Measurements from ENCODE around the gene HERC4. TPM values are rescaled to one million over a fixed set of nuclear protein-coding genes. Genes with fewer than 3 reads are reported as not detected.

HERC4 gene
- total and polyA plus RNA-seq, 9 of the 15 experiments (the other 6 are each of a cell fraction or from before 2014, with no cell fraction given): 12.5 to 33.5 (median 22.8) TPM

DNA sequence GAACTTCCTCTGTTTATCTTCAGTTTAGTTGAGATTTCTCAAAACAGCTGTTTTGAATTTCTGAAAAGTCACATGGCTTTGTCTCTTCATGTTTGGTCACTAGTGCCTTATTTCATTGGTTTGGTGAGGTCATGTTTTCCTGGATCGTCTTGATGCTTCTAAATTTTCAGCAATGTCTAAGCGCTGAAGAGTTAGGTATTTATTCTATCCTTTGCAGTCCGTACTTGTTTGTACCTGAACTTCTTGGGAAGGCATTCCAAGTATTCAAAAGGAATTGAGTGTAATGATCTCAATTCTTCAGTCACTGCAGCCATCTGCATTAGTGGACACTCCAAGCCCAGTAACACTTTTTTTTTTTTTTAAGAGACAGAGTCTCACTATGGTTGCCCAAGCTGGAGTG lies 67.7 kb downstream of the HERC4 start:
- Histone ChIP-seq H3K79me2 (ENCODE audit: control insufficient read depth, insufficient read depth, low read length) (no peaks in the 10 kb centered on the region), H2AFZ (ENCODE audit: low read depth, low read length) (no peak overlapping the region), H4K20me1 (replicated peaks; ENCODE audit: control insufficient read depth, insufficient read depth, low read length) (no peaks in the 10 kb centered on the region), H3K9me3 (replicated peaks; ENCODE audit: control insufficient read depth, insufficient read depth, low read depth, low read length) (no peaks in the 10 kb centered on the region), H3K36me3 (ENCODE audit: control insufficient read depth, insufficient read depth, low read length) (peaks cover 9% of the 10 kb centered on the region; the same call in 1 of the 3 replicates), H3K4me3 (no peak overlapping the region), H3K9ac (ENCODE audit: insufficient read depth in 1 of 2, low read depth in 2 of 2, low read length in 2 of 2) (no peak overlapping the region), H3K4me1 (replicated peaks in 1 of 2; ENCODE audit: control insufficient read depth in 2 of 2, insufficient read depth in 2 of 2, low read length in 2 of 2) (no peaks in the 10 kb centered on the region), H3K4me2 (ENCODE audit: insufficient read depth, low read length) (no peak overlapping the region), H3K9me1 (ENCODE audit: control insufficient read depth, insufficient read depth, low read length) (no peaks in the 10 kb centered on the region), H3K27me3 (ENCODE audit: control insufficient read depth in 2 of 2, insufficient read depth in 2 of 2, low read length in 2 of 2) (no peaks in the 10 kb centered on the region), H3K27ac (ENCODE audit: extremely low read depth, low read depth, low read length) (no peak overlapping the region)
- TF ChIP-seq, protein P1, sequence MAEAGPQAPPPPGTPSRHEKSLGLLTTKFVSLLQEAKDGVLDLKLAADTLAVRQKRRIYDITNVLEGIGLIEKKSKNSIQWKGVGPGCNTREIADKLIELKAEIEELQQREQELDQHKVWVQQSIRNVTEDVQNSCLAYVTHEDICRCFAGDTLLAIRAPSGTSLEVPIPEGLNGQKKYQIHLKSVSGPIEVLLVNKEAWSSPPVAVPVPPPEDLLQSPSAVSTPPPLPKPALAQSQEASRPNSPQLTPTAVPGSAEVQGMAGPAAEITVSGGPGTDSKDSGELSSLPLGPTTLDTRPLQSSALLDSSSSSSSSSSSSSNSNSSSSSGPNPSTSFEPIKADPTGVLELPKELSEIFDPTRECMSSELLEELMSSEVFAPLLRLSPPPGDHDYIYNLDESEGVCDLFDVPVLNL (CRISPR knock-in tag; IDR thresholded peaks at IDR 0.05; ENCODE audit: low read depth): no peak
- TF ChIP-seq SREBF1 (IDR thresholded peaks at IDR 0.05; ENCODE audit: borderline replicate concordance, low read depth, low read length) (no peak), TAF15 (IDR thresholded peaks at IDR 0.05; ENCODE audit: low read depth, low read length) (no peak), NFE2L1 (tag; IDR thresholded peaks at IDR 0.05; ENCODE audit: borderline replicate concordance, low read depth) (no peak), ZNF253 (CRISPR knock-in tag; conservative IDR thresholded peaks at IDR 0.05) (no peak), SP1 (CRISPR knock-in tag; IDR thresholded peaks at IDR 0.05) (no peak), ZNF778 (CRISPR knock-in tag; IDR thresholded peaks at IDR 0.05) (no peak), EHMT2 (IDR thresholded peaks at IDR 0.05) (no peak), SPI1 (IDR thresholded peaks at IDR 0.05; ENCODE audit: borderline replicate concordance, low read depth, low read length) (no peak)
- TF ChIP-seq, protein P2, sequence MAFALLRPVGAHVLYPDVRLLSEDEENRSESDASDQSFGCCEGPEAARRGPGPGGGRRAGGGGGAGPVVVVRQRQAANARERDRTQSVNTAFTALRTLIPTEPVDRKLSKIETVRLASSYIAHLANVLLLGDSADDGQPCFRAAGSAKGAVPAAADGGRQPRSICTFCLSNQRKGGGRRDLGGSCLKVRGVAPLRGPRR (CRISPR knock-in tag; IDR thresholded peaks at IDR 0.05): no peak
- TF ChIP-seq, protein P3, sequence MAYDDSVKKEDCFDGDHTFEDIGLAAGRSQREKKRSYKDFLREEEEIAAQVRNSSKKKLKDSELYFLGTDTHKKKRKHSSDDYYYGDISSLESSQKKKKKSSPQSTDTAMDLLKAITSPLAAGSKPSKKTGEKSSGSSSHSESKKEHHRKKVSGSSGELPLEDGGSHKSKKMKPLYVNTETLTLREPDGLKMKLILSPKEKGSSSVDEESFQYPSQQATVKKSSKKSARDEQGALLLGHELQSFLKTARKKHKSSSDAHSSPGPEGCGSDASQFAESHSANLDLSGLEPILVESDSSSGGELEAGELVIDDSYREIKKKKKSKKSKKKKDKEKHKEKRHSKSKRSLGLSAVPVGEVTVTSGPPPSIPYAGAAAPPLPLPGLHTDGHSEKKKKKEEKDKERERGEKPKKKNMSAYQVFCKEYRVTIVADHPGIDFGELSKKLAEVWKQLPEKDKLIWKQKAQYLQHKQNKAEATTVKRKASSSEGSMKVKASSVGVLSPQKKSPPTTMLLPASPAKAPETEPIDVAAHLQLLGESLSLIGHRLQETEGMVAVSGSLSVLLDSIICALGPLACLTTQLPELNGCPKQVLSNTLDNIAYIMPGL (CRISPR knock-in tag; IDR thresholded peaks at IDR 0.05): no peak
- ATAC-seq (no peak), DNase-seq (ENCODE audit: extremely low read depth in 1 of 4, low spot score in 3 of 4) (no peak), FAIRE-seq (no peak)
- BruUV-seq (replicated peaks): no TSS peak
- intact Hi-C loops (cut with micrococcal nuclease) (no loop called here), in situ Hi-C loops (cut with MboI) (no loop called here)
- ChIA-PET CTCF (ENCODE audit: low intra/inter-chr PET ratio) (no interaction called here), POLR2A (no interaction called here)
- whole genome bisulfite sequencing (ENCODE audit: insufficient coverage, low coverage, missing lambda C conversion rate): 95% methylated on average over 3 of the region's 3 CpGs
